ENCODE measurements around the gene INPP5J.
A peak's percentile ranks its signal among the peaks of the same experiment; 100 is the strongest.
"Not testable (repeated sequence)": the region's sequence is repeated elsewhere in the genome, so short reads cannot be mapped to it uniquely, and the experiment has no call there.

The INPP5J gene

GRCh38 chr22:31094741-31095140 lies 28.0 kb upstream of the INPP5J start:
- peak; percentile 7 for DNase-seq (ENCODE audit: insufficient read length, low spot score)
- TF ChIP-seq CTCF (IDR thresholded peaks at IDR 0.05; ENCODE audit: insufficient read depth, missing control alignments): no peak
- FAIRE-seq: no peak

- DNase-seq (ENCODE audit: insufficient read length, low spot score) (peak; percentile 6), FAIRE-seq (no peak)
- no peak for TF ChIP-seq CTCF (IDR thresholded peaks at IDR 0.05; ENCODE audit: insufficient read depth, missing control alignments)
These were observed 27.0 kb upstream of the INPP5J start for GRCh38 chr22:31095637-31096249.

GRCh38 chr22:31096657-31097279 lies 26.0 kb upstream of the INPP5J start:
- no peak for FAIRE-seq
- peak; percentile 6 for DNase-seq (ENCODE audit: insufficient read length, low spot score)
- no peak for TF ChIP-seq CTCF (IDR thresholded peaks at IDR 0.05; ENCODE audit: insufficient read depth, missing control alignments)

GRCh38 chr22:31097539-31097938 lies 25.2 kb upstream of the INPP5J start:
- not testable (repeated sequence) for FAIRE-seq; DNase-seq (ENCODE audit: insufficient read length, low spot score)

- DNase-seq (ENCODE audit: insufficient read length, low spot score) (no peak), FAIRE-seq (no peak)
- no peak for TF ChIP-seq CTCF (IDR thresholded peaks at IDR 0.05; ENCODE audit: insufficient read depth, missing control alignments)
These were observed 24.7 kb upstream of the INPP5J start for GRCh38 chr22:31097941-31098631.

GRCh38 chr22:31098632-31099110 lies 24.1 kb upstream of the INPP5J start:
- no peak for TF ChIP-seq CTCF (IDR thresholded peaks at IDR 0.05; ENCODE audit: insufficient read depth, missing control alignments)
- FAIRE-seq: no peak
- no peak for DNase-seq (ENCODE audit: insufficient read length, low spot score)

GRCh38 chr22:31099386-31099785 lies 23.4 kb upstream of the INPP5J start:
- FAIRE-seq: no peak
- no peak for DNase-seq (ENCODE audit: insufficient read length, low spot score)
- no peak for TF ChIP-seq CTCF (IDR thresholded peaks at IDR 0.05; ENCODE audit: insufficient read depth, missing control alignments)
